Lower leg skin (tissue), 3 donors: ENCODE results near the gene PAN3.

Source experiments
- POLR2A ChIP-seq, 2 donors: fragments of 450-650 bp; IDR thresholded peaks; one replicate each; pipeline ENCODE4 v1.6.1; 2016 to 2017; ENCODE audit warnings: antibody characterized with exemption in 2 of 2, mild to moderate bottlenecking in 1 of 2, moderate library complexity in 1 of 2
- TF ChIP-seq, protein P1 (sequence below), 3 donors: fragments of 450-650 bp; IDR thresholded peaks; one replicate each; pipeline ENCODE4 v1.5.1; 2016; ENCODE audit warnings: antibody characterized with exemption in 3 of 3, mild to moderate bottlenecking in 3 of 3, moderate library complexity in 2 of 3

DNA sequence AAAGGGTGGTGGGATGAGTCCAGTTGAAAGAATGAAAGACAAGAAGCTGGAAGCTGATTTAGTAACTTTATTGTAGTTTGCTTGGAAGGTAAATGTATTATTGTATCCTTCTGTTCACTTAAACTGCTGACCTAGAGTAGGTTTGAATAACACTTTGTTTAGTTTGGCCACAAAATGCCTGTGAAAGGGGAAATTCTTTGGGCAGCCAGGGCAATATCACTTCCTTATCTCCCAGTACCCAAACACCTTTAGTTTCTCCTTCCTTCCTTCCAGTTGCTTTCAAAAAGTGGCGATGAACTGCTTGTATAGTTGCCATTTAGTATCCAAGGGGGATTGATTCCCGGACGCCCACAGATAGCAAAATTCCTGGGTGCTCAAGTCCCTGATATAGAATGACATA lies 120.1 kb downstream of the PAN3 start:
- TF ChIP-seq, protein P1, sequence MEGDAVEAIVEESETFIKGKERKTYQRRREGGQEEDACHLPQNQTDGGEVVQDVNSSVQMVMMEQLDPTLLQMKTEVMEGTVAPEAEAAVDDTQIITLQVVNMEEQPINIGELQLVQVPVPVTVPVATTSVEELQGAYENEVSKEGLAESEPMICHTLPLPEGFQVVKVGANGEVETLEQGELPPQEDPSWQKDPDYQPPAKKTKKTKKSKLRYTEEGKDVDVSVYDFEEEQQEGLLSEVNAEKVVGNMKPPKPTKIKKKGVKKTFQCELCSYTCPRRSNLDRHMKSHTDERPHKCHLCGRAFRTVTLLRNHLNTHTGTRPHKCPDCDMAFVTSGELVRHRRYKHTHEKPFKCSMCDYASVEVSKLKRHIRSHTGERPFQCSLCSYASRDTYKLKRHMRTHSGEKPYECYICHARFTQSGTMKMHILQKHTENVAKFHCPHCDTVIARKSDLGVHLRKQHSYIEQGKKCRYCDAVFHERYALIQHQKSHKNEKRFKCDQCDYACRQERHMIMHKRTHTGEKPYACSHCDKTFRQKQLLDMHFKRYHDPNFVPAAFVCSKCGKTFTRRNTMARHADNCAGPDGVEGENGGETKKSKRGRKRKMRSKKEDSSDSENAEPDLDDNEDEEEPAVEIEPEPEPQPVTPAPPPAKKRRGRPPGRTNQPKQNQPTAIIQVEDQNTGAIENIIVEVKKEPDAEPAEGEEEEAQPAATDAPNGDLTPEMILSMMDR (IDR thresholded peaks at IDR 0.05), result no peak
- no peak for TF ChIP-seq POLR2A (IDR thresholded peaks at IDR 0.05)
